A549 (cell line): Measurements from ENCODE around the gene CTNND2. TPM values are rescaled to one million over a fixed set of nuclear protein-coding genes. Genes with fewer than 3 reads are reported as not detected.

Source experiments
- ATAC-seq, 2 experiments: fragments of 200-7000 bp in 1 of 2; fragments of >200 bp in 1 of 2; cut with Nextera tagmentation in 1 of 2; cut with Tn5 transposase in 1 of 2; 3 replicates each; pipeline versions ENCODE4 v1.8.0 to v1.9.1; 2018 to 2020; ENCODE audit warnings: mild to moderate bottlenecking in 1 of 2, moderate library complexity in 1 of 2
- CTCF ChIA-PET: fragments of 300-600 bp; sonication (Branson Sonifier 250); formaldehyde crosslinking; extraction: SDS; loops from one replicate; lab custom pipeline; 2021; ENCODE audit warnings: antibody characterized with exemption, inconsistent platforms; lab: Yijun Ruan, JAX
- POLR2A ChIA-PET: fragments of 350-600 bp; formaldehyde crosslinking; extraction: SDS; loops from one replicate; lab custom pipeline; 2021; ENCODE audit warnings: antibody characterized with exemption, inconsistent platforms; lab: Yijun Ruan, JAX
- DNase-seq, 2 experiments: peaks; one replicate each; pipeline versions ENCODE4 v3.0.0 to v3.0.0-alpha.2; 2011 to 2016; ENCODE audit warnings: low read depth in 1 of 2, low spot score in 1 of 2
- FAIRE-seq: peaks from 2 replicates; lab custom pipeline; 2011; peaks lifted over from hg19 to GRCh38; lab: Jason Lieb, UNC
- H3K27ac ChIP-seq, 2 experiments: fragments of >200 bp; sonication (Bioruptor Twin); formaldehyde crosslinking; 3 replicates each; pipeline ENCODE4 v1.5.1; 2016 to 2017
- H3K4me1 ChIP-seq: fragments of >200 bp; sonication (Bioruptor Twin); formaldehyde crosslinking; 3 replicates; pipeline ENCODE4 v1.6.1; 2016
- H3K4me2 ChIP-seq: fragments of >200 bp; sonication (Bioruptor Twin); formaldehyde crosslinking; 3 replicates; pipeline ENCODE4 v1.6.1; 2016
- H3K4me3 ChIP-seq: fragments of >200 bp; sonication (Bioruptor Twin); formaldehyde crosslinking; 3 replicates; pipeline ENCODE4 v1.5.1; 2016
- H3K9me3 ChIP-seq: fragments of >200 bp; sonication (Bioruptor Twin); formaldehyde crosslinking; 3 replicates; pipeline ENCODE4 v1.6.1; 2016
- BHLHE40 ChIP-seq: IDR thresholded peaks from 2 replicates; pipeline ENCODE4 v1.6.1; 2012; ENCODE audit warnings: low read depth, low read length, inconsistent platforms
- CHD4 ChIP-seq: fragments of 200-600 bp; sonication (generic); IDR thresholded peaks from 2 replicates; pipeline ENCODE4 v1.6.1; 2016; ENCODE audit warnings: antibody characterized with exemption, mild to moderate bottlenecking, borderline replicate concordance
- ESRRA ChIP-seq: fragments of 150-350 bp; IDR thresholded peaks from 2 replicates; pipeline ENCODE4 v1.6.1; 2014; ENCODE audit warnings: mild to moderate bottlenecking, low read length, borderline replicate concordance
- FOSB ChIP-seq: fragments of 250-450 bp; sonication (Bioruptor Pico); IDR thresholded peaks from 2 replicates; pipeline ENCODE4 v1.5.0; 2020; ENCODE audit warnings: mild to moderate bottlenecking, moderate library complexity
- FOSL2 ChIP-seq, 2 experiments: fragments of 450-650 bp in 1 of 2; fragments of >200 bp in 1 of 2; sonication (Bioruptor Twin) in 1 of 2; formaldehyde crosslinking; IDR thresholded peaks; 2 replicates each; pipeline versions ENCODE4 v1.5.0 to v1.6.1; 2016 to 2020; ENCODE audit warnings: mild to moderate bottlenecking in 1 of 2, moderate library complexity in 1 of 2
- FOXS1 ChIP-seq: fragments of 250-450 bp; sonication (Bioruptor Pico); IDR thresholded peaks from 2 replicates; pipeline ENCODE4 v1.5.0; 2020; ENCODE audit warnings: mild to moderate bottlenecking, moderate library complexity
- HOXA7 ChIP-seq: fragments of 250-450 bp; sonication (Bioruptor Pico); IDR thresholded peaks from 2 replicates; pipeline ENCODE4 v1.5.0; 2020; ENCODE audit warnings: mild to moderate bottlenecking, moderate library complexity
- HOXB13 ChIP-seq: fragments of 250-450 bp; sonication (Bioruptor Pico); IDR thresholded peaks from 2 replicates; pipeline ENCODE4 v1.5.0; 2020; ENCODE audit warnings: low read depth, mild to moderate bottlenecking, moderate library complexity
- HOXB5 ChIP-seq: fragments of 250-450 bp; sonication (Bioruptor Pico); IDR thresholded peaks from 2 replicates; pipeline ENCODE4 v1.5.0; 2020; ENCODE audit warnings: mild to moderate bottlenecking, moderate library complexity
- JUN ChIP-seq, 2 experiments: fragments of >200 bp; sonication (Bioruptor Twin); formaldehyde crosslinking; IDR thresholded peaks; 2 replicates in 1 of 2; 3 replicates in 1 of 2; pipeline ENCODE4 v1.6.1; 2016 to 2017
- KDM1A ChIP-seq: fragments of 200-600 bp; sonication (generic); IDR thresholded peaks from 2 replicates; pipeline ENCODE4 v1.6.1; 2016; ENCODE audit warnings: low read depth, mild to moderate bottlenecking
- KDM5A ChIP-seq: fragments of 200-600 bp; sonication (generic); IDR thresholded peaks from 2 replicates; pipeline ENCODE4 v1.6.1; 2016; ENCODE audit warnings: antibody characterized with exemption, mild to moderate bottlenecking
- MAZ ChIP-seq: fragments of 150-350 bp; IDR thresholded peaks from 2 replicates; pipeline ENCODE4 v1.6.1; 2014; ENCODE audit warnings: antibody characterized with exemption, low read depth, low read length, borderline replicate concordance
- MYC ChIP-seq: IDR thresholded peaks from 2 replicates; pipeline ENCODE4 v1.6.1; 2012; ENCODE audit warnings: mild to moderate bottlenecking, inconsistent platforms, low read length, improper control_type of control experiment, borderline replicate concordance
- NPAS2 ChIP-seq: fragments of 250-450 bp; sonication (Bioruptor Pico); IDR thresholded peaks from 2 replicates; pipeline ENCODE4 v1.8.0; 2022; ENCODE audit warnings: mild to moderate bottlenecking, moderate library complexity, borderline replicate concordance
- RARB ChIP-seq: fragments of 250-450 bp; sonication (Bioruptor Pico); IDR thresholded peaks from 2 replicates; pipeline ENCODE4 v1.8.0; 2021; ENCODE audit warnings: mild to moderate bottlenecking, moderate library complexity
- RNF2 ChIP-seq: fragments of 200-600 bp; sonication (generic); IDR thresholded peaks from 2 replicates; pipeline ENCODE4 v1.6.1; 2016; ENCODE audit warnings: low read depth, mild to moderate bottlenecking, antibody characterized with exemption, moderate library complexity, borderline replicate concordance
- SMC3 ChIP-seq: fragments of >200 bp; sonication (Bioruptor Twin); formaldehyde crosslinking; IDR thresholded peaks from 3 replicates; pipeline ENCODE4 v1.6.1; 2018; ENCODE audit warnings: inconsistent platforms
- WGBS: methylation state at CpG from one replicate; pipeline ENCODE4 v1.1.6; 2017; ENCODE audit errors: missing lambda C conversion rate; 5-methylcytosine and 5-hydroxymethylcytosine counted together
- polyA plus RNA-seq, 4 experiments: library from polyadenylated mRNA; depleted of rRNA in 3 of 4; stranded (reverse); fragments of >200 nt; fragmentation: RNase III in 1 of 4; extraction: RNeasy Plus Mini Kit Qiagen cat#74134 plus additional on column Dnase treatment in 1 of 4; gene quantifications; 2 replicates in 3 of 4; 3 replicates in 1 of 4; pipeline ENCODE4 v1.2.3, GENCODE V29; 2011 to 2017
- TF ChIP-seq, protein P1 (sequence below): IDR thresholded peaks from 2 replicates; pipeline ENCODE4 v1.6.1; 2012; ENCODE audit warnings: low read depth, borderline replicate concordance
- TF ChIP-seq, protein P2 (sequence below): fragments of >200 bp; sonication (Bioruptor Twin); formaldehyde crosslinking; IDR thresholded peaks from 3 replicates; pipeline ENCODE4 v1.6.1; 2016
- TF ChIP-seq, protein P3 (sequence below): fragments of 250-450 bp; sonication (Bioruptor Pico); IDR thresholded peaks from 2 replicates; pipeline ENCODE4 v1.5.0; 2021; ENCODE audit warnings: mild to moderate bottlenecking, moderate library complexity, borderline replicate concordance
- TF ChIP-seq, protein P4 (sequence below): fragments of 200-600 bp; sonication (generic); IDR thresholded peaks from 2 replicates; pipeline ENCODE4 v1.6.1; 2016; ENCODE audit warnings: antibody characterized with exemption, mild to moderate bottlenecking, moderate library complexity
- TF ChIP-seq, protein P5 (sequence below): fragments of 250-450 bp; sonication (Bioruptor Pico); IDR thresholded peaks from 2 replicates; pipeline ENCODE4 v1.5.0; 2020; ENCODE audit warnings: low read depth, mild to moderate bottlenecking, moderate library complexity

Gene CTNND2
- polyA plus RNA-seq, 2 of the 4 experiments (the other 2 are of a cell fraction) = not detected

DNA sequence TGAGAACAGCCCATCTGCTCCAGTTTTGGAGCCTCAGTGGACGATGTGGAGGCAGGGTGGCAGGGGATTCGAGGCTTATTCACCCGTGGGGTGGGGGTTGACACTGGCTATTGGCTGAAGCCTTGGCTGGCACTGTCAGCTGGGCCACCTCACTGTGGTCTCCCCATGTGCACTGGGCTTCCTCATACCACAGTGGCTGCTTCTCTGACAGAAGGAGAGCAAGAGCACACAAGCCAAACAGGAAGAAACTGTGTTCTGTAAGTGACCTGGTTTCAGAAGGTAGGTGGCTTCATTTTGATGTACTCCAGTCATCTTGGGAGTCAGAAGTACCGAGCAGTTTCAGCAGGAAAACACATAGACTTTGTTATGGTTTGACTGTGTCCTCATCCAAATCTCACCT is 24.7 kb upstream of the CTNND2 start:
- DNase-seq = no peak
- Histone ChIP-seq H3K9me3 (no peaks in the 10 kb centered on the region), H3K4me2 (no peak overlapping the region), H3K27ac (no peak overlapping the region), H3K4me3 (no peak overlapping the region), H3K4me1 (no peaks in the 10 kb centered on the region)
- TF ChIP-seq HOXB13 (CRISPR knock-in tag) = no peak
- no peak for TF ChIP-seq HOXB5 (CRISPR knock-in tag)
- TF ChIP-seq RARB (CRISPR knock-in tag) = no peak
- TF ChIP-seq, protein P1, sequence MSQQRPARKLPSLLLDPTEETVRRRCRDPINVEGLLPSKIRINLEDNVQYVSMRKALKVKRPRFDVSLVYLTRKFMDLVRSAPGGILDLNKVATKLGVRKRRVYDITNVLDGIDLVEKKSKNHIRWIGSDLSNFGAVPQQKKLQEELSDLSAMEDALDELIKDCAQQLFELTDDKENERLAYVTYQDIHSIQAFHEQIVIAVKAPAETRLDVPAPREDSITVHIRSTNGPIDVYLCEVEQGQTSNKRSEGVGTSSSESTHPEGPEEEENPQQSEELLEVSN = no peak
- TF ChIP-seq, protein P2, sequence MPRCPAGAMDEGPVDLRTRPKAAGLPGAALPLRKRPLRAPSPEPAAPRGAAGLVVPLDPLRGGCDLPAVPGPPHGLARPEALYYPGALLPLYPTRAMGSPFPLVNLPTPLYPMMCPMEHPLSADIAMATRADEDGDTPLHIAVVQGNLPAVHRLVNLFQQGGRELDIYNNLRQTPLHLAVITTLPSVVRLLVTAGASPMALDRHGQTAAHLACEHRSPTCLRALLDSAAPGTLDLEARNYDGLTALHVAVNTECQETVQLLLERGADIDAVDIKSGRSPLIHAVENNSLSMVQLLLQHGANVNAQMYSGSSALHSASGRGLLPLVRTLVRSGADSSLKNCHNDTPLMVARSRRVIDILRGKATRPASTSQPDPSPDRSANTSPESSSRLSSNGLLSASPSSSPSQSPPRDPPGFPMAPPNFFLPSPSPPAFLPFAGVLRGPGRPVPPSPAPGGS = no peak
- TF ChIP-seq FOXS1 (CRISPR knock-in tag) = no peak
- TF ChIP-seq, protein P3, sequence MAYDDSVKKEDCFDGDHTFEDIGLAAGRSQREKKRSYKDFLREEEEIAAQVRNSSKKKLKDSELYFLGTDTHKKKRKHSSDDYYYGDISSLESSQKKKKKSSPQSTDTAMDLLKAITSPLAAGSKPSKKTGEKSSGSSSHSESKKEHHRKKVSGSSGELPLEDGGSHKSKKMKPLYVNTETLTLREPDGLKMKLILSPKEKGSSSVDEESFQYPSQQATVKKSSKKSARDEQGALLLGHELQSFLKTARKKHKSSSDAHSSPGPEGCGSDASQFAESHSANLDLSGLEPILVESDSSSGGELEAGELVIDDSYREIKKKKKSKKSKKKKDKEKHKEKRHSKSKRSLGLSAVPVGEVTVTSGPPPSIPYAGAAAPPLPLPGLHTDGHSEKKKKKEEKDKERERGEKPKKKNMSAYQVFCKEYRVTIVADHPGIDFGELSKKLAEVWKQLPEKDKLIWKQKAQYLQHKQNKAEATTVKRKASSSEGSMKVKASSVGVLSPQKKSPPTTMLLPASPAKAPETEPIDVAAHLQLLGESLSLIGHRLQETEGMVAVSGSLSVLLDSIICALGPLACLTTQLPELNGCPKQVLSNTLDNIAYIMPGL (CRISPR knock-in tag) = no peak
- no peak for TF ChIP-seq NPAS2 (CRISPR knock-in tag)
- 1% methylated on average over 4 of the region's 4 CpGs for WGBS
- CTCF ChIA-PET = no interaction called here
- POLR2A ChIA-PET = no interaction called here
- no peak for FAIRE-seq
- no peak for ATAC-seq

DNA sequence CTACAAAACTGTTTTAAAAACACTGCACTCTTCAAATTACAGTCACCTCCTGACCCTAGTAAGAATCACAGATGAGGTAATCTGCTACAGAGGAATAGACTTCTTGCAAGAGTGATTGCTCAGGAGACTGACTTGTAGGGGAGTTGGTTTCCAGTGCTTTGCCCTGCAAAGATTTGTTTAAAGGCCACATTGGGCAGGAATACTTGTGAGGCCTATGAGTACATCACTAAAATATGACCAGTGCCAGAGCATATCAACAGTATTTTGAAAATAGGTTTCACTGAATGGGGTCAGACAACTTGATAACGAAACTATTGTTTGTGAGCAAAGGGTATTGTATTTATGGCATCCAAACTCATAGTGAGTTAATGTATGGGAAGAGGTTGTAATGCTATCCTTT is 21.5 kb upstream of the CTNND2 start:
- H3K27ac ChIP-seq = no peak overlapping the region
- ATAC-seq (no peak), FAIRE-seq (no peak), DNase-seq (no peak)
- no peak overlapping the region for H3K4me3 ChIP-seq
- CTCF ChIA-PET = no interaction called here
- 4% methylated on average over 1 of the region's 1 CpG for WGBS
- no peaks in the 10 kb centered on the region for H3K4me1 ChIP-seq
- POLR2A ChIA-PET = no interaction called here
- H3K9me3 ChIP-seq = no peaks in the 10 kb centered on the region
- TF ChIP-seq RARB (CRISPR knock-in tag) = no peak
- no peak for TF ChIP-seq MAZ
- no peak for TF ChIP-seq RNF2
- no peak for TF ChIP-seq FOSB (CRISPR knock-in tag)
- TF ChIP-seq MYC = no peak
- no peak for TF ChIP-seq FOSL2 (IDR thresholded peaks at IDR 0.05)
- no peak for TF ChIP-seq FOSL2 (CRISPR knock-in tag; IDR thresholded peaks at IDR 0.05)
- no peak for TF ChIP-seq KDM1A
- TF ChIP-seq FOXS1 (CRISPR knock-in tag) = no peak
- TF ChIP-seq BHLHE40 = no peak
- TF ChIP-seq JUN (IDR thresholded peaks at IDR 0.05) = no peak
- TF ChIP-seq, protein P4, sequence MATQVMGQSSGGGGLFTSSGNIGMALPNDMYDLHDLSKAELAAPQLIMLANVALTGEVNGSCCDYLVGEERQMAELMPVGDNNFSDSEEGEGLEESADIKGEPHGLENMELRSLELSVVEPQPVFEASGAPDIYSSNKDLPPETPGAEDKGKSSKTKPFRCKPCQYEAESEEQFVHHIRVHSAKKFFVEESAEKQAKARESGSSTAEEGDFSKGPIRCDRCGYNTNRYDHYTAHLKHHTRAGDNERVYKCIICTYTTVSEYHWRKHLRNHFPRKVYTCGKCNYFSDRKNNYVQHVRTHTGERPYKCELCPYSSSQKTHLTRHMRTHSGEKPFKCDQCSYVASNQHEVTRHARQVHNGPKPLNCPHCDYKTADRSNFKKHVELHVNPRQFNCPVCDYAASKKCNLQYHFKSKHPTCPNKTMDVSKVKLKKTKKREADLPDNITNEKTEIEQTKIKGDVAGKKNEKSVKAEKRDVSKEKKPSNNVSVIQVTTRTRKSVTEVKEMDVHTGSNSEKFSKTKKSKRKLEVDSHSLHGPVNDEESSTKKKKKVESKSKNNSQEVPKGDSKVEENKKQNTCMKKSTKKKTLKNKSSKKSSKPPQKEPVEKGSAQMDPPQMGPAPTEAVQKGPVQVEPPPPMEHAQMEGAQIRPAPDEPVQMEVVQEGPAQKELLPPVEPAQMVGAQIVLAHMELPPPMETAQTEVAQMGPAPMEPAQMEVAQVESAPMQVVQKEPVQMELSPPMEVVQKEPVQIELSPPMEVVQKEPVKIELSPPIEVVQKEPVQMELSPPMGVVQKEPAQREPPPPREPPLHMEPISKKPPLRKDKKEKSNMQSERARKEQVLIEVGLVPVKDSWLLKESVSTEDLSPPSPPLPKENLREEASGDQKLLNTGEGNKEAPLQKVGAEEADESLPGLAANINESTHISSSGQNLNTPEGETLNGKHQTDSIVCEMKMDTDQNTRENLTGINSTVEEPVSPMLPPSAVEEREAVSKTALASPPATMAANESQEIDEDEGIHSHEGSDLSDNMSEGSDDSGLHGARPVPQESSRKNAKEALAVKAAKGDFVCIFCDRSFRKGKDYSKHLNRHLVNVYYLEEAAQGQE = no peak
- no peak for TF ChIP-seq KDM5A
- TF ChIP-seq ESRRA = no peak
- TF ChIP-seq, protein P5, sequence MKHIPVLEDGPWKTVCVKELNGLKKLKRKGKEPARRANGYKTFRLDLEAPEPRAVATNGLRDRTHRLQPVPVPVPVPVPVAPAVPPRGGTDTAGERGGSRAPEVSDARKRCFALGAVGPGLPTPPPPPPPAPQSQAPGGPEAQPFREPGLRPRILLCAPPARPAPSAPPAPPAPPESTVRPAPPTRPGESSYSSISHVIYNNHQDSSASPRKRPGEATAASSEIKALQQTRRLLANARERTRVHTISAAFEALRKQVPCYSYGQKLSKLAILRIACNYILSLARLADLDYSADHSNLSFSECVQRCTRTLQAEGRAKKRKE (CRISPR knock-in tag) = no peak
- TF ChIP-seq HOXA7 (CRISPR knock-in tag) = no peak
- TF ChIP-seq SMC3 = no peak
- no peak for TF ChIP-seq CHD4
- no peak overlapping the region for H3K4me2 ChIP-seq
